ENCODE data around the gene RNF168. TPM values are rescaled to one million over a fixed set of nuclear protein-coding genes. Genes with fewer than 3 reads are reported as not detected.
"Not testable (repeated sequence)": the region's sequence is repeated elsewhere in the genome, so short reads cannot be mapped to it uniquely, and the experiment has no call there.

Gene RNF168
- total RNA-seq, 1 donor from 2014 or later, result 32.0 TPM

GRCh38 chr3:196506687-196507086 lies 3.1 kb upstream of the RNF168 start:
- Mint-ChIP-seq H3K27me3 (ENCODE audit: unreplicated experiment) (peaks cover 8% of the 10 kb centered on the region), H3K36me3 (ENCODE audit: low read depth, unreplicated experiment) (peaks cover 11% of the 10 kb centered on the region), H3K27ac (ENCODE audit: unreplicated experiment) (no peak overlapping the region), H3K9me3 (ENCODE audit: unreplicated experiment) (peaks cover 8% of the 10 kb centered on the region), H3K4me1 (ENCODE audit: unreplicated experiment) (peaks cover 7% of the 10 kb centered on the region), H3K4me3 (ENCODE audit: unreplicated experiment) (no peak overlapping the region)
- no peak for DNase-seq (ENCODE audit: low spot score)
- TF ChIP-seq CTCF (IDR thresholded peaks at IDR 0.05; ENCODE audit: unreplicated experiment), result no peak

GRCh38 chr3:196504556-196504955 lies 988 bp upstream of the RNF168 start:
- H3K4me3 Mint-ChIP-seq (ENCODE audit: unreplicated experiment), result peak overlapping the region; percentile 56
- TF ChIP-seq CTCF (IDR thresholded peaks at IDR 0.05; ENCODE audit: unreplicated experiment), result no peak
- peaks cover 8% of the 10 kb centered on the region for H3K4me1 Mint-ChIP-seq (ENCODE audit: unreplicated experiment)
- H3K36me3 Mint-ChIP-seq (ENCODE audit: low read depth, unreplicated experiment), result peaks cover 16% of the 10 kb centered on the region
- H3K27ac Mint-ChIP-seq (ENCODE audit: unreplicated experiment), result no peak overlapping the region
- peaks cover 6% of the 10 kb centered on the region for H3K27me3 Mint-ChIP-seq (ENCODE audit: unreplicated experiment)
- DNase-seq (ENCODE audit: low spot score), result no peak
- H3K9me3 Mint-ChIP-seq (ENCODE audit: unreplicated experiment), result peaks cover 8% of the 10 kb centered on the region

- H3K27ac Mint-ChIP-seq (ENCODE audit: unreplicated experiment), result peak overlapping the region; percentile 87
- H3K27me3 Mint-ChIP-seq (ENCODE audit: unreplicated experiment); H3K9me3 Mint-ChIP-seq (ENCODE audit: unreplicated experiment); DNase-seq (ENCODE audit: low spot score): not testable (repeated sequence)
- H3K4me3 Mint-ChIP-seq (ENCODE audit: unreplicated experiment), result peak overlapping the region; percentile 100
- peaks cover 16% of the 10 kb centered on the region for H3K36me3 Mint-ChIP-seq (ENCODE audit: low read depth, unreplicated experiment)
- peaks cover 13% of the 10 kb centered on the region for H3K4me1 Mint-ChIP-seq (ENCODE audit: unreplicated experiment)
Measured at GRCh38 chr3:196504077-196504398, 470 bp upstream of the RNF168 start.

GRCh38 chr3:196502775-196503195 lies 783 bp downstream of the RNF168 start:
- H3K27me3 Mint-ChIP-seq (ENCODE audit: unreplicated experiment), result peaks cover 6% of the 10 kb centered on the region
- H3K36me3 Mint-ChIP-seq (ENCODE audit: low read depth, unreplicated experiment), result peaks cover 16% of the 10 kb centered on the region
- peaks cover 15% of the 10 kb centered on the region for H3K4me1 Mint-ChIP-seq (ENCODE audit: unreplicated experiment)
- peak; percentile 48 for DNase-seq (ENCODE audit: low spot score)
- peak overlapping the region; percentile 97 for H3K27ac Mint-ChIP-seq (ENCODE audit: unreplicated experiment)
- H3K9me3 Mint-ChIP-seq (ENCODE audit: unreplicated experiment), result peaks cover 8% of the 10 kb centered on the region
- TF ChIP-seq CTCF (IDR thresholded peaks at IDR 0.05; ENCODE audit: unreplicated experiment), result no peak
- peak overlapping the region; percentile 100 for H3K4me3 Mint-ChIP-seq (ENCODE audit: unreplicated experiment)

GRCh38 chr3:196501316-196502044 lies 2.1 kb downstream of the RNF168 start:
- Mint-ChIP-seq H3K9me3 (ENCODE audit: unreplicated experiment) (peaks cover 4% of the 10 kb centered on the region), H3K27ac (ENCODE audit: unreplicated experiment) (peak overlapping the region; percentile 76), H3K36me3 (ENCODE audit: low read depth, unreplicated experiment) (peaks cover 12% of the 10 kb centered on the region), H3K27me3 (ENCODE audit: unreplicated experiment) (peaks cover 6% of the 10 kb centered on the region), H3K4me3 (ENCODE audit: unreplicated experiment) (peak overlapping the region; percentile 100), H3K4me1 (ENCODE audit: unreplicated experiment) (peaks cover 15% of the 10 kb centered on the region)
- no peak for TF ChIP-seq CTCF (IDR thresholded peaks at IDR 0.05; ENCODE audit: unreplicated experiment)
- no peak for DNase-seq (ENCODE audit: low spot score)

All from endothelial cell (in vitro differentiated cells).